OCI-LY7 (cell line): Measurements from ENCODE around the gene IL17RD. TPM values are rescaled to one million over a fixed set of nuclear protein-coding genes. Genes with fewer than 3 reads are reported as not detected.

ENCODE experiments used
- BruUV-seq: library from RNA; stranded (reverse); fragments of 400-500 nt; replicated peaks from 2 replicates; lab custom pipeline; 2021; lab: Mats Ljungman, UMichigan
- CTCF ChIA-PET: fragments of 300-600 bp; sonication (Branson Sonifier 250); formaldehyde crosslinking; loops from one replicate; lab custom pipeline; 2022; ENCODE audit warnings: antibody characterized with exemption; ENCODE audit not compliant: unreplicated experiment; lab: Charles Lee
- POLR2A ChIA-PET: fragments of 300-600 bp; sonication (Branson Sonifier 250); formaldehyde crosslinking; loops from one replicate; lab custom pipeline; 2022; ENCODE audit warnings: antibody characterized with exemption; lab: Charles Lee
- DNase-seq: peaks from one replicate; pipeline ENCODE4 v3.0.0-alpha.2; 2015; ENCODE audit warnings: low spot score
- H2AFZ ChIP-seq: fragments of 200-600 bp; sonication (generic), shearing (Covaris generic); 2 replicates; pipeline ENCODE4 v1.6.1; 2014; ENCODE audit warnings: mild to moderate bottlenecking, antibody characterized with exemption, low read length, moderate library complexity
- H3K27ac ChIP-seq: fragments of 200-600 bp; sonication (generic); 2 replicates; pipeline ENCODE4 v1.5.1; 2014; ENCODE audit warnings: mixed run types, low read depth, mild to moderate bottlenecking, moderate library complexity, low read length, inconsistent platforms; ENCODE audit not compliant: poor library complexity, severe bottlenecking
- H3K36me3 ChIP-seq: fragments of 200-600 bp; sonication (generic); 2 replicates; pipeline ENCODE4 v1.6.1; 2014; ENCODE audit warnings: mild to moderate bottlenecking, antibody characterized with exemption, low read length, moderate library complexity, mixed read lengths; ENCODE audit not compliant: insufficient read depth
- H3K4me1 ChIP-seq: fragments of 200-600 bp; sonication (generic); 2 replicates; pipeline ENCODE4 v1.5.1; 2014; ENCODE audit warnings: mild to moderate bottlenecking, low read length; ENCODE audit not compliant: insufficient read depth, poor library complexity, severe bottlenecking
- H3K4me2 ChIP-seq: fragments of 200-600 bp; sonication (generic); 2 replicates; pipeline ENCODE4 v1.6.1; 2014; ENCODE audit warnings: mild to moderate bottlenecking, low read length
- H3K4me3 ChIP-seq: fragments of 200-600 bp; sonication (generic); 2 replicates; pipeline ENCODE4 v1.5.1; 2014; ENCODE audit warnings: mild to moderate bottlenecking, low read depth, low read length; ENCODE audit not compliant: poor library complexity, severe bottlenecking
- H3K79me2 ChIP-seq: fragments of 200-600 bp; sonication (generic); 2 replicates; pipeline ENCODE4 v1.6.1; 2016; ENCODE audit warnings: low read depth, mild to moderate bottlenecking, low read length, moderate library complexity, mixed read lengths; ENCODE audit not compliant: insufficient read depth
- H3K9me2 ChIP-seq: fragments of 200-600 bp; sonication (generic); 2 replicates; pipeline ENCODE4 v1.6.1; 2016; ENCODE audit warnings: mild to moderate bottlenecking, low read length, mixed read lengths; ENCODE audit not compliant: insufficient read depth
- H3K9me3 ChIP-seq: fragments of 200-600 bp; sonication (generic); 2 replicates; pipeline ENCODE4 v1.6.1; 2014; ENCODE audit warnings: mild to moderate bottlenecking, mixed run types, low read length, mixed read lengths
- H4K20me1 ChIP-seq: fragments of 200-600 bp; sonication (generic); 2 replicates; pipeline ENCODE4 v1.6.1; 2014; ENCODE audit warnings: mild to moderate bottlenecking, antibody characterized with exemption, low read length, moderate library complexity, mixed read lengths; ENCODE audit not compliant: insufficient read depth
- EZH2phosphoT487 ChIP-seq: fragments of 200-600 bp; sonication (generic); IDR thresholded peaks from 2 replicates; pipeline ENCODE4 v1.6.1; 2018; ENCODE audit warnings: low read depth, borderline replicate concordance, mild to moderate bottlenecking, mixed run types, antibody characterized with exemption, low read length, moderate library complexity, mixed read lengths
- intact Hi-C: fragments of 100-400 bp; cut with micrococcal nuclease; formaldehyde crosslinking; loops from one replicate; pipeline ENCODE4 v1.10.0; 2022; ENCODE audit not compliant: unreplicated experiment
- total RNA-seq, 2 experiments: library from RNA; depleted of rRNA in 1 of 2; stranded (reverse); fragments of >200 nt in 1 of 2; shearing (Covaris generic) in 1 of 2; gene quantifications; 2 replicates each; pipeline ENCODE4 v1.2.3, GENCODE V29; 2014 to 2022
- TF ChIP-seq, protein P1 (sequence below): fragments of 200-600 bp; sonication (generic); conservative IDR thresholded peaks from 2 replicates; pipeline ENCODE4 v1.5.1; 2014; ENCODE audit warnings: mild to moderate bottlenecking, antibody characterized with exemption, low read length, moderate library complexity, mixed read lengths

IL17RD gene
- total RNA-seq, 2 experiments from 2014 or later = 0.06 to 0.36 TPM

GRCh38 chr3:57077630-57078343 is 87.4 kb downstream of the IL17RD start:
- Histone ChIP-seq H3K4me3 (peak overlapping the region; percentile 98), H4K20me1 (no peaks in the 10 kb centered on the region), H3K27ac (peak overlapping the region; percentile 48), H3K4me1 (peaks cover 60% of the 10 kb centered on the region), H3K9me2 (no peaks in the 10 kb centered on the region), H3K4me2 (peak overlapping the region; percentile 95), H3K36me3 (peaks cover 19% of the 10 kb centered on the region), H3K9me3 (no peaks in the 10 kb centered on the region), H3K79me2 (peaks cover 12% of the 10 kb centered on the region; the same call in 1 of the 2 replicates), H2AFZ (peak overlapping the region; percentile 88; the same call in 1 of the 2 replicates)
- TF ChIP-seq EZH2phosphoT487 = no peak
- TF ChIP-seq, protein P1, sequence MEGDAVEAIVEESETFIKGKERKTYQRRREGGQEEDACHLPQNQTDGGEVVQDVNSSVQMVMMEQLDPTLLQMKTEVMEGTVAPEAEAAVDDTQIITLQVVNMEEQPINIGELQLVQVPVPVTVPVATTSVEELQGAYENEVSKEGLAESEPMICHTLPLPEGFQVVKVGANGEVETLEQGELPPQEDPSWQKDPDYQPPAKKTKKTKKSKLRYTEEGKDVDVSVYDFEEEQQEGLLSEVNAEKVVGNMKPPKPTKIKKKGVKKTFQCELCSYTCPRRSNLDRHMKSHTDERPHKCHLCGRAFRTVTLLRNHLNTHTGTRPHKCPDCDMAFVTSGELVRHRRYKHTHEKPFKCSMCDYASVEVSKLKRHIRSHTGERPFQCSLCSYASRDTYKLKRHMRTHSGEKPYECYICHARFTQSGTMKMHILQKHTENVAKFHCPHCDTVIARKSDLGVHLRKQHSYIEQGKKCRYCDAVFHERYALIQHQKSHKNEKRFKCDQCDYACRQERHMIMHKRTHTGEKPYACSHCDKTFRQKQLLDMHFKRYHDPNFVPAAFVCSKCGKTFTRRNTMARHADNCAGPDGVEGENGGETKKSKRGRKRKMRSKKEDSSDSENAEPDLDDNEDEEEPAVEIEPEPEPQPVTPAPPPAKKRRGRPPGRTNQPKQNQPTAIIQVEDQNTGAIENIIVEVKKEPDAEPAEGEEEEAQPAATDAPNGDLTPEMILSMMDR = no peak
- DNase-seq = no peak
- ChIA-PET POLR2A (interaction anchor here (0.6 to 1.6 kb wide), 13 partner anchors 9 to 73 kb away, joined by 3 to 8 read pairs (median 3); no protein-coding TSS in a partner anchor), CTCF (interaction anchor here (0.6 to 1.3 kb wide), 10 partner anchors 8 to 93 kb away, joined by 3 to 5 read pairs (median 3); no protein-coding TSS in a partner anchor)
- no TSS peak for BruUV-seq
- intact Hi-C loops = loop anchor here (2.0 to 10.0 kb wide), 5 partner anchors 71 to 395 kb away; partner anchors contain the start of genes ARHGEF3 and TASOR

DNA sequence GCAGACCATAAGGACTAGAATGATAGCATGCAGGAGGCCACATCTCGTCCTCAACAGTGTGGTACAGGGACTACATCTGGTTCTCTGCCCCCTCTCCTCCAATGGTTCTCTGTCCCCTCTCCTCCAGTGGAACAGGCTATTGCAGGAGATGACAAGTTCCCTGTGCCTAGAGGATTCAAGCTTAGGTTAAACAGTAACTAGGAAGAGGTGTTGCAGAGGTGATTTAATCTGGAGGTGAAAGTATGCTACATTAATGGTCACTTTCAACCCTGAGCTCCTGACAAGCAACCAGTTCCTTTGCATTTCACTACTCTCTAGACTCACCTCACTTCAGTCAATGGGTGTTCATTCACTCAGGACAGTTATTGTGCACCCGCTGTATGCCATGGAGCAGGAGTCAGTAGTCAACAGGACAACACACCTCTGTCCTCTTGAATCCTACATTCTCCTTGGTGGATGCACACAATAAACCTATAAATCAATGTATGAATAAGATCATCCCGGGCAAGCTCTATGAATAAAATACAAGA is 88.7 kb downstream of the IL17RD start:
- Histone ChIP-seq H3K4me2 (peak overlapping the region; percentile 95; the same call in 1 of the 2 replicates), H3K4me1 (peaks cover 70% of the 10 kb centered on the region), H3K36me3 (peaks cover 19% of the 10 kb centered on the region), H3K9me3 (no peaks in the 10 kb centered on the region; the same call in 1 of the 2 replicates), H3K27ac (no peak overlapping the region), H3K79me2 (peaks cover 12% of the 10 kb centered on the region; the same call in 1 of the 2 replicates), H4K20me1 (no peaks in the 10 kb centered on the region), H3K9me2 (no peaks in the 10 kb centered on the region), H3K4me3 (no peak overlapping the region), H2AFZ (no peak overlapping the region)
- intact Hi-C loops = loop anchor here (5.0 to 10.0 kb wide), 3 partner anchors 159 to 394 kb away; partner anchors contain the start of genes ARHGEF3 and TASOR
- ChIA-PET POLR2A (interaction anchor here (0.6 to 0.8 kb wide), 2 partner anchors 101 to 248 kb away, joined by 3 read pairs; no protein-coding TSS in a partner anchor), CTCF (no interaction called here)
- BruUV-seq = TSS peak; percentile 20
- no peak for TF ChIP-seq EZH2phosphoT487
- TF ChIP-seq, protein P1 = no peak
- no peak for DNase-seq
